ENCODE results near the gene PCOLCE2.

Gene PCOLCE2

DNA sequence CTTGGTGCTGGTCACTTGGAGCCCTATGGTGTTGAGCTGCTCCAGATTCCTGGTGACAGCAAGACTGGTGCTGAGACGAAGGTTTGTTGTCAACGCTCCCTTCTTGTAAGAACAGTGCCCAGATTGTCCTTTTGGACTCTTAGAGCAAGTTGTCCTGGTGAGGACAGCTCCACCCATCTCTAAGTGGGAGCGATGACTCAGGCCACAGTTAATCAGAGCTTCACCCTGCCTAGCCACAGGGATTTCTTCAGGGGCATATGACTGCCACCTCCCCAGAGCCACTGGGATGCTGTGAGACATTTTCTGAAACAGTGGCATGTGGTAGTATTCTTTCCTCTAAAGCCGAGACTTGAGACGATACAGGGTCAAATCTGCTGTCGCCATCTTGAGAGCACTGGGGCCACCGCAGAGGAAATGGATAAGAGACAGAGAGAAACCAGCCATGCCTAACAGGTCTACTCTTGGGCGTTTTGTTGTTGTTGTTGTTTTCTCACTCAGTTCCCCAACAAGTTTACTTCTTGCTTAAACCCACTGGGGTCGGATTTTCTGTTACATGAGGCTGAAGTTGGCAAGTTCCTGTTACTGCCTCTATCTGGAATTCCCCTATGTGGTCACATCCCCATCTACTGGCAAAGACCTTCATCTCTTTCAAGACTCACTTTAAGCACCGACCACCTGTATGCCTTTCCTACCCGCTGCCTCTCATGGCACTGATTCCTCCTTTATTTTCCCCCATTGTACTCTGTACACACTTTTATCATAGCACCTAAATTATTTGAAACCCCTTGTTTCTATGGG is 16.0 kb upstream of the PCOLCE2 start:
- Histone ChIP-seq H3K27me3 (ENCODE audit: control insufficient read depth in 1 of 2, insufficient read depth in 1 of 2, low read length in 2 of 2) (no peaks in the 10 kb centered on the region), H2BK120ac (ENCODE audit: low read depth, low read length) (no peak overlapping the region), H4K8ac (ENCODE audit: low read length) (no peak overlapping the region), H2AK5ac (ENCODE audit: low read length, severe bottlenecking) (no peak overlapping the region), H2BK5ac (ENCODE audit: low read depth, low read length, poor library complexity, severe bottlenecking) (no peak overlapping the region), H4K91ac (ENCODE audit: low read length) (no peak overlapping the region), H3K18ac (ENCODE audit: low read depth in 1 of 2, low read length in 2 of 2) (no peak overlapping the region), H3K9me3 (ENCODE audit: control insufficient read depth, low read length) (no peaks in the 10 kb centered on the region), H3K9ac (ENCODE audit: low read length) (no peak overlapping the region), H2BK15ac (ENCODE audit: low read depth, poor library complexity, severe bottlenecking) (no peak overlapping the region), H3K27ac (ENCODE audit: low read length, poor library complexity, severe bottlenecking) (no peak overlapping the region), H3K36me3 (ENCODE audit: control insufficient read depth in 1 of 2, insufficient read depth in 2 of 2, low read depth in 1 of 2, low read length in 2 of 2) (no peaks in the 10 kb centered on the region), H3K79me1 (replicated peaks; ENCODE audit: low read length, poor library complexity, severe bottlenecking) (no peaks in the 10 kb centered on the region), H2AFZ (ENCODE audit: low read depth, low read length) (no peak overlapping the region), H3K14ac (ENCODE audit: low read length in 2 of 2) (no peak overlapping the region), H3K4me1 (ENCODE audit: control insufficient read depth, insufficient read depth, low read depth, low read length) (peaks cover 3% of the 10 kb centered on the region), H3K4me2 (ENCODE audit: low read length, poor library complexity, severe bottlenecking) (no peak overlapping the region), H3K23ac (ENCODE audit: low read length in 2 of 2) (no peak overlapping the region), H3K4ac (ENCODE audit: low read depth in 1 of 2, low read length in 2 of 2) (no peak overlapping the region), H3K4me3 (ENCODE audit: insufficient read depth in 1 of 2, low read depth in 1 of 2, low read length in 2 of 2) (peak overlapping the region in 1 of 2 experiments; percentile 16), H2BK12ac (ENCODE audit: low read length in 2 of 2) (no peak overlapping the region)
- DNase-seq, result no peak
- 84% methylated on average over 11 of the region's 11 CpGs for WGBS

GRCh38 chr3:142902356-142902755 is 13.5 kb upstream of the PCOLCE2 start:
- H3K79me1 ChIP-seq (replicated peaks; ENCODE audit: low read length, poor library complexity, severe bottlenecking), result no peaks in the 10 kb centered on the region
- peak overlapping the region in 1 of 2 experiments; percentile 12 for H3K4me3 ChIP-seq (ENCODE audit: insufficient read depth in 1 of 2, low read depth in 1 of 2, low read length in 2 of 2)
- no peak overlapping the region for H4K8ac ChIP-seq (ENCODE audit: low read length)
- no peaks in the 10 kb centered on the region for H3K36me3 ChIP-seq (ENCODE audit: control insufficient read depth in 1 of 2, insufficient read depth in 2 of 2, low read depth in 1 of 2, low read length in 2 of 2)
- H3K9me3 ChIP-seq (ENCODE audit: control insufficient read depth, low read length), result no peaks in the 10 kb centered on the region
- no peak overlapping the region for H2BK15ac ChIP-seq (ENCODE audit: low read depth, poor library complexity, severe bottlenecking)
- H3K9ac ChIP-seq (ENCODE audit: low read length), result peak overlapping the region; percentile 24
- H3K4ac ChIP-seq (ENCODE audit: low read depth in 1 of 2, low read length in 2 of 2), result no peak overlapping the region
- H3K27me3 ChIP-seq (ENCODE audit: control insufficient read depth in 1 of 2, insufficient read depth in 1 of 2, low read length in 2 of 2), result no peaks in the 10 kb centered on the region
- WGBS, result no CpG with 5 or more reads among the region's 2 CpGs
- no peak overlapping the region for H3K14ac ChIP-seq (ENCODE audit: low read length in 2 of 2)
- H3K4me1 ChIP-seq (ENCODE audit: control insufficient read depth, insufficient read depth, low read depth, low read length), result peaks cover 3% of the 10 kb centered on the region
- no peak overlapping the region for H3K4me2 ChIP-seq (ENCODE audit: low read length, poor library complexity, severe bottlenecking)
- no peak overlapping the region for H3K27ac ChIP-seq (ENCODE audit: low read length, poor library complexity, severe bottlenecking)
- H4K91ac ChIP-seq (ENCODE audit: low read length), result no peak overlapping the region
- no peak overlapping the region for H3K18ac ChIP-seq (ENCODE audit: low read depth in 1 of 2, low read length in 2 of 2)
- no peak for DNase-seq
- no peak overlapping the region for H2BK12ac ChIP-seq (ENCODE audit: low read length in 2 of 2)
- H2AK5ac ChIP-seq (ENCODE audit: low read length, severe bottlenecking), result no peak overlapping the region
- no peak overlapping the region for H2BK5ac ChIP-seq (ENCODE audit: low read depth, low read length, poor library complexity, severe bottlenecking)
- H3K23ac ChIP-seq (ENCODE audit: low read length in 2 of 2), result no peak overlapping the region
- no peak overlapping the region for H2AFZ ChIP-seq (ENCODE audit: low read depth, low read length)
- no peak overlapping the region for H2BK120ac ChIP-seq (ENCODE audit: low read depth, low read length)

DNA sequence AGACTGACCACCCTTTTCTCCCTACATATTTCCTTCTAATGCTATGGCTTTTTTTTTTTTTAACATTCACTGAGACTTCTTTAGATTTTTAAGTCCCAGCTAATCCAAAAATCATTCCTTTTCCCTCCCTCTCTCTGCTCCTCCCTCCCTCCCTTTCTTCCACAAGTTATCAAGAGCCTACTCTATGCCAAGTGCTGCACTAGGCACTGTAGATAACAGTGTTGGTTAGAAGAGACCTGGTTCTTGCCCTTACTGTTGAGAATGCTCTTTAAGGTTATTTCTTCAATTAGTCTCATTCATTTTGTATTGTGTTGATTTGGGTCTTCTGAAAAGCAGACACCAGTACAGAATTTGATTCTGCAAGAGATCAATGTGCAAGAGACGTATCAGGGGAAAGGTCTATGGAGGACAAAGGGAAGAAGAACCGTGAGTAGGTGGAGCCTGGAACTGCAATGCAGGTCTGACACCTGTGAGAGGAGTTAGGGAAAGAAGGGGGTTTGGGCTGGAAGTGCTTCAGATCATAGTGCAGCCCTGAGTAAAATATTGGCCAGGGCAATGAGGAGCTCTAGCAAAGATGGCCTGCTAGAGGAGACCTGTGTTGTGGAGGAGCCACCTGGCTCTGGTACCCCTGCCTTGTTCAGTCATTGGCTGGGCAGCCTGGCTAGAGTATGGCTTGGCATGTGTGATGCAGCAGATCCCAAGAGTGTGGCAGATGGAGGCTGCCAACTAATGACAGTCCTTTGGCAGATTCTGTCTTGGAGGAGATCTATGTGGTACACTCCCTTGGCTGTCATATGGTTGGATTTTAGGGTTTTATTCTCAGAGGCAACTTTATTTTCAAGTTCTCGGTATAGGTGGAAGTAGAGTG is 9.7 kb upstream of the PCOLCE2 start:
- H2AFZ ChIP-seq (ENCODE audit: low read depth, low read length), result no peak overlapping the region
- no peak overlapping the region for H4K91ac ChIP-seq (ENCODE audit: low read length)
- no peak overlapping the region for H3K4me2 ChIP-seq (ENCODE audit: low read length, poor library complexity, severe bottlenecking)
- no peak overlapping the region for H2AK5ac ChIP-seq (ENCODE audit: low read length, severe bottlenecking)
- no peaks in the 10 kb centered on the region for H3K36me3 ChIP-seq (ENCODE audit: control insufficient read depth in 1 of 2, insufficient read depth in 2 of 2, low read depth in 1 of 2, low read length in 2 of 2)
- no peak overlapping the region for H3K18ac ChIP-seq (ENCODE audit: low read depth in 1 of 2, low read length in 2 of 2)
- H3K79me1 ChIP-seq (replicated peaks; ENCODE audit: low read length, poor library complexity, severe bottlenecking), result no peaks in the 10 kb centered on the region
- H3K27me3 ChIP-seq (ENCODE audit: control insufficient read depth in 1 of 2, insufficient read depth in 1 of 2, low read length in 2 of 2), result no peaks in the 10 kb centered on the region
- H3K9me3 ChIP-seq (ENCODE audit: control insufficient read depth, low read length), result no peaks in the 10 kb centered on the region
- H3K4me1 ChIP-seq (ENCODE audit: control insufficient read depth, insufficient read depth, low read depth, low read length), result peaks cover 3% of the 10 kb centered on the region
- H3K23ac ChIP-seq (ENCODE audit: low read length in 2 of 2), result no peak overlapping the region
- WGBS, result 72% methylated on average over 3 of the region's 3 CpGs
- H3K4ac ChIP-seq (ENCODE audit: low read depth in 1 of 2, low read length in 2 of 2), result no peak overlapping the region
- H3K27ac ChIP-seq (ENCODE audit: low read length, poor library complexity, severe bottlenecking), result no peak overlapping the region
- H2BK120ac ChIP-seq (ENCODE audit: low read depth, low read length), result no peak overlapping the region
- no peak overlapping the region for H2BK5ac ChIP-seq (ENCODE audit: low read depth, low read length, poor library complexity, severe bottlenecking)
- no peak overlapping the region for H2BK12ac ChIP-seq (ENCODE audit: low read length in 2 of 2)
- H3K4me3 ChIP-seq (ENCODE audit: insufficient read depth in 1 of 2, low read depth in 1 of 2, low read length in 2 of 2), result no peak overlapping the region
- no peak overlapping the region for H3K14ac ChIP-seq (ENCODE audit: low read length in 2 of 2)
- no peak overlapping the region for H2BK15ac ChIP-seq (ENCODE audit: low read depth, poor library complexity, severe bottlenecking)
- H3K9ac ChIP-seq (ENCODE audit: low read length), result no peak overlapping the region
- H4K8ac ChIP-seq (ENCODE audit: low read length), result no peak overlapping the region
- no peak for DNase-seq

DNA sequence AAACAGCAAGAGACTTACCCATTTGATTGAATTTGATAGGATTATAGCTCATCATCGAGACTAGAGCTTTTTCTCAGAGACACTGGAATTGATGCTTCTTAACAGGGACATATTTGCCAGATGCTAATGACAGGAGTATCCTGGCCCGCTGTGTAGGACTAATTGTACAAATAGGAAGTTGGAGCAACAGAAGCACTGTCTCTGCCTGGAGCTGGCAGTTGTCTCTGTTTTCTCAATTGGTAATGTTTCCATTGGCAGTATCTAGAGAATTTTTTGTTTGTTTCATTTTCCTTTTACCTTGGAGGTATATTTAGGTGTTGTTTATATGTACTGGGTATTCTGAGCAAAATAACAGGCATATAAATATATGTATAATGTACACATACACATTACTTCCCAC is 8.9 kb upstream of the PCOLCE2 start:
- no peaks in the 10 kb centered on the region for H3K36me3 ChIP-seq (ENCODE audit: control insufficient read depth in 1 of 2, insufficient read depth in 2 of 2, low read depth in 1 of 2, low read length in 2 of 2)
- H2BK120ac ChIP-seq (ENCODE audit: low read depth, low read length), result no peak overlapping the region
- no peaks in the 10 kb centered on the region for H3K9me3 ChIP-seq (ENCODE audit: control insufficient read depth, low read length)
- no peak overlapping the region for H2BK15ac ChIP-seq (ENCODE audit: low read depth, poor library complexity, severe bottlenecking)
- no peak overlapping the region for H2AFZ ChIP-seq (ENCODE audit: low read depth, low read length)
- H3K14ac ChIP-seq (ENCODE audit: low read length in 2 of 2), result no peak overlapping the region
- no peak overlapping the region for H4K8ac ChIP-seq (ENCODE audit: low read length)
- H4K91ac ChIP-seq (ENCODE audit: low read length), result no peak overlapping the region
- DNase-seq, result no peak
- H3K4me1 ChIP-seq (ENCODE audit: control insufficient read depth, insufficient read depth, low read depth, low read length), result peaks cover 3% of the 10 kb centered on the region
- no peak overlapping the region for H3K27ac ChIP-seq (ENCODE audit: low read length, poor library complexity, severe bottlenecking)
- H3K79me1 ChIP-seq (replicated peaks; ENCODE audit: low read length, poor library complexity, severe bottlenecking), result no peaks in the 10 kb centered on the region
- H3K9ac ChIP-seq (ENCODE audit: low read length), result no peak overlapping the region
- no peak overlapping the region for H3K4me2 ChIP-seq (ENCODE audit: low read length, poor library complexity, severe bottlenecking)
- no peak overlapping the region for H2BK12ac ChIP-seq (ENCODE audit: low read length in 2 of 2)
- H2BK5ac ChIP-seq (ENCODE audit: low read depth, low read length, poor library complexity, severe bottlenecking), result no peak overlapping the region
- H3K18ac ChIP-seq (ENCODE audit: low read depth in 1 of 2, low read length in 2 of 2), result no peak overlapping the region
- no peaks in the 10 kb centered on the region for H3K27me3 ChIP-seq (ENCODE audit: control insufficient read depth in 1 of 2, insufficient read depth in 1 of 2, low read length in 2 of 2)
- no peak overlapping the region for H3K4ac ChIP-seq (ENCODE audit: low read depth in 1 of 2, low read length in 2 of 2)
- H3K23ac ChIP-seq (ENCODE audit: low read length in 2 of 2), result no peak overlapping the region
- H2AK5ac ChIP-seq (ENCODE audit: low read length, severe bottlenecking), result no peak overlapping the region
- H3K4me3 ChIP-seq (ENCODE audit: insufficient read depth in 1 of 2, low read depth in 1 of 2, low read length in 2 of 2), result no peak overlapping the region
- 86% methylated on average over 2 of the region's 2 CpGs for WGBS

All from mesenchymal stem cell (in vitro differentiated cells and primary cell).